ENCODE data around the gene TTPAL. TPM values are rescaled to one million over a fixed set of nuclear protein-coding genes. Genes with fewer than 3 reads are reported as not detected.

TTPAL gene
- total and polyA plus RNA-seq, 2 of the 4 experiments (the other 2 are of a cell fraction): 8.2 to 18.1 TPM

DNA sequence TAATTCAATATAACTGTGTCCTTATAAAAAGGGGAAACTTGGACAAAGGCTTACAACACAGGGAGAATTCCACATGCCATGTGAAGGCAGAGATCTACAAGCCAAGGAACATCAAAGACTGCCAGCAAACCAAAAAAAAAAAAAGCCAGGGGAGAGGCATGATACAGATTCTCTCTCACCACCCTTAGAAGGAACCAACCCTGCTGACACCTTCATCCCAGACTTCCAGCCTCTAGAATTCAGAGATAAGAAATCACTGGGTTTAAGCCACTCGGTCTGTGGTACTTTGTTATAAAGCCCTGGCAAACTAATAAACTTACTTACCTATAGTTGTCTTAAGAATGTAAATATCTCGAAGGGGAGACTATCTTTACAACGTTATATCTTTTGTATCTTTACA, 41.8 kb downstream of the TTPAL start:
- H3K23ac ChIP-seq (ENCODE audit: low read depth, low read length): no peak overlapping the region
- H2AK9ac ChIP-seq (replicated peaks; ENCODE audit: low read depth, low read length, poor library complexity): no peak overlapping the region
- ATAC-seq (ENCODE audit: low read depth) (no peak), DNase-seq (no peak)
- H4K8ac ChIP-seq (ENCODE audit: low read depth in 2 of 2, low read length in 2 of 2): no peak overlapping the region
- H2BK120ac ChIP-seq (ENCODE audit: low read depth, low read length): no peak overlapping the region
- dilution Hi-C loops (cut with HindIII; ENCODE audit: low sequenced_read_pairs, unreplicated experiment) (no loop called here), in situ Hi-C loops (cut with MboI; ENCODE audit: low sequenced_read_pairs) (no loop called here), intact Hi-C loops (cut with micrococcal nuclease) (no loop called here)
- no peak overlapping the region for H3K18ac ChIP-seq (ENCODE audit: low read depth, low read length)
- H3K4ac ChIP-seq (ENCODE audit: low read depth, low read length): no peak overlapping the region
- no peak overlapping the region for H4K91ac ChIP-seq (ENCODE audit: insufficient read depth, low read depth, low read length)
- peaks cover 10% of the 10 kb centered on the region for H3K36me3 ChIP-seq (ENCODE audit: control insufficient read depth, insufficient read depth, low read length)
- H2BK5ac ChIP-seq (ENCODE audit: low read depth, low read length, poor library complexity, severe bottlenecking): no peak overlapping the region
- H2AFZ ChIP-seq (replicated peaks; ENCODE audit: low read length, poor library complexity): no peak overlapping the region
- H3K9ac ChIP-seq (ENCODE audit: low read depth, low read length): no peak overlapping the region
- no peak overlapping the region for H3K4me3 ChIP-seq (ENCODE audit: insufficient read depth, low read depth, low read length)
- BruUV-seq (replicated peaks): no TSS peak
- peaks cover 0 to 75% of the 10 kb centered on the region in 2 experiments; a peak in 2 of 4 replicates for H3K79me1 ChIP-seq (ENCODE audit: low read depth in 1 of 2, low read length in 2 of 2)
- no peak overlapping the region for H2BK20ac ChIP-seq (ENCODE audit: low read depth, low read length)
- H3K4me1 ChIP-seq (ENCODE audit: control insufficient read depth, insufficient read depth, low read length): peaks cover 10% of the 10 kb centered on the region
- H3K4me2 ChIP-seq (ENCODE audit: low read depth, low read length): no peak overlapping the region
- WGBS, 2 experiments (ENCODE audit: extremely low coverage in 2 of 2, insufficient read length in 1 of 2): no CpG with 5 or more reads among the region's 3 CpGs
- ChIA-PET CTCF (interaction anchor here (0.6 kb wide), 1 partner anchor 51 kb away, joined by 3 read pairs; no protein-coding TSS in a partner anchor), POLR2A (ENCODE audit: unreplicated experiment) (no interaction called here)
- no peak overlapping the region for H2AK5ac ChIP-seq (ENCODE audit: low read depth, low read length)
- peaks cover 6% of the 10 kb centered on the region for H3K9me1 ChIP-seq (ENCODE audit: insufficient read depth, low read length)
- no peak overlapping the region for H3K56ac ChIP-seq (ENCODE audit: extremely low read depth, insufficient read depth, low read length)
- H4K5ac ChIP-seq (ENCODE audit: low read depth, low read length): no peak overlapping the region
- no peaks in the 10 kb centered on the region for H3K27me3 ChIP-seq (ENCODE audit: control insufficient read depth, insufficient read depth, low read length)
- TF ChIP-seq POLR2A (IDR thresholded peaks at IDR 0.05; ENCODE audit: low read depth, low read length) (no peak), CHD1 (IDR thresholded peaks at IDR 0.05; ENCODE audit: low read depth, low read length) (no peak), SMC3 (IDR thresholded peaks at IDR 0.05; ENCODE audit: low read depth, low read length) (no peak), CEBPB (IDR thresholded peaks at IDR 0.05; ENCODE audit: low read depth, low read length) (no peak), MAZ (IDR thresholded peaks at IDR 0.05; ENCODE audit: borderline replicate concordance, low read depth, low read length) (no peak), MXI1 (IDR thresholded peaks at IDR 0.05; ENCODE audit: borderline replicate concordance, low read depth, low read length) (no peak)
- TF ChIP-seq, protein P1, sequence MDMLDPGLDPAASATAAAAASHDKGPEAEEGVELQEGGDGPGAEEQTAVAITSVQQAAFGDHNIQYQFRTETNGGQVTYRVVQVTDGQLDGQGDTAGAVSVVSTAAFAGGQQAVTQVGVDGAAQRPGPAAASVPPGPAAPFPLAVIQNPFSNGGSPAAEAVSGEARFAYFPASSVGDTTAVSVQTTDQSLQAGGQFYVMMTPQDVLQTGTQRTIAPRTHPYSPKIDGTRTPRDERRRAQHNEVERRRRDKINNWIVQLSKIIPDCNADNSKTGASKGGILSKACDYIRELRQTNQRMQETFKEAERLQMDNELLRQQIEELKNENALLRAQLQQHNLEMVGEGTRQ (IDR thresholded peaks at IDR 0.05; ENCODE audit: low read depth, low read length): no peak
- no peak overlapping the region for H3K14ac ChIP-seq (replicated peaks; ENCODE audit: low read depth, low read length)
- H3K9me3 ChIP-seq (ENCODE audit: control insufficient read depth, insufficient read depth, low read length): no peaks in the 10 kb centered on the region
- no peak overlapping the region for H2BK15ac ChIP-seq (ENCODE audit: low read depth, low read length)
- no peak overlapping the region for H3K27ac ChIP-seq (ENCODE audit: insufficient read depth, low read length)
- peaks cover 77% of the 10 kb centered on the region for H4K20me1 ChIP-seq (ENCODE audit: insufficient read depth, low read length)

All from IMR-90 (cell line).